ENCODE measurements around the gene USP20.
A peak's percentile ranks its signal among the peaks of the same experiment; 100 is the strongest.
"Not testable (repeated sequence)": the region's sequence is repeated elsewhere in the genome, so short reads cannot be mapped to it uniquely, and the experiment has no call there.

Gene USP20

GRCh38 chr9:129876815-129877214 is 41.6 kb downstream of the USP20 start:
- DNase-seq = no peak

DNA sequence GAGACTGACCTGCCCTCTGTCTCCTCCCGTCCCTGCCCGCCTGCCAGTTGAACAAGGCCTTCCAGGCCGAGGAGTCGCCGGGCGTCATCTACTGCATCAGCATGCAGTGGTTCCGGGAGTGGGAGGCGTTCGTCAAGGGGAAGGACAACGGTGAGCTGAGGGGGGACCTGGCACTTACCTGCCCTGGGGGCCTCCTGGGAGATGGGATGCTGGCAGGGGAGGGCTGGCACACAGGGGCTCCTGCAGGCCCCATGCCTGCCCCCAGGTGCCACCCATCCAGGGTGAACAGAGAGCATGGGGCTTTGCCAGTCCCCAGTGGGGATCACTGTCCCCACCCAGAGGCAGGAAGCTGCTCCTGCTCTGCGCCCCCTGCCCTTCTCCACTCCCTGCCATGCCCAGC is 43.0 kb downstream of the USP20 start:
- DNase-seq = no peak

- no peak for DNase-seq
Measured at GRCh38 chr9:129879103-129879699, 43.9 kb downstream of the USP20 start.

- no peak for DNase-seq
Measured at GRCh38 chr9:129879991-129880653, 44.9 kb downstream of the USP20 start.

- DNase-seq = no peak
Measured at GRCh38 chr9:129880654-129881546, 45.6 kb downstream of the USP20 start.

DNA sequence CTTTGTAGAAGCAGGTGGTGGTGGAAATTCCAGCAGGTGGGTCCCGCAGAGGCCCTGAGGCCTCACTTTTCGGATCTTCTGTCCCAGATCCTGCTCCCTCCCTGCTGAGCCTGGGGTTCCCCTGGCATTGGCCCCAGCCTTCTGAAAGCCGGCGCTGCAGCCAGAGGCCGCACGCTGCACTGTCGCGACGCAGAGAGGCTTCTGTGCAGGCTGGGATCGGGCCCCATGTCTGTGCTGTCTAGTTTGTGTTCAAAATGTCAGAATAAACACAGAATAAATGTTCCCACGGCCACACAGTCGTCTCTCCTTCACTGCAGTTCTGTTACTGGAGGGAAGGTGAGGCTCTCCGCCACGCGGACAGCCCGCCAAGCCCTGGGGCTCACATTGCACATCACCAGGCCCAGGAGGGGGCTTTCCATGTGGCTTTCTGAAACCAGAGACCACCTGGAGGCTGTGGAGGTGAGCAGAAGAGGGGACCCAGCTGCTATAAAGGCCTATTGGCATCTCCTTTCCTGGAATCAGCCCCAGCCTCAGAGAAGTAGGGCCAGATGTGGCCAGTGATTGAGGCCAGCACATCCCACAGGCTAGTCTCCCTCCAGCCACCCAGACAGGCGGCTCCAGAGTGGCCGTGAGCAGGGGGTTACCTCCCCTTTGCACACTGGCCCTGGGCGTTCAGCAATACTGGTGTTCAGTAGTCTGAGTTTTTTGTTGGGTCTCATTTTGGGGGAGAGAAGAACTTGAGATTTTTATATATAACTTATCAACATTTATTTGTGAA is 46.5 kb downstream of the USP20 start:
- DNase-seq = no peak

DNA sequence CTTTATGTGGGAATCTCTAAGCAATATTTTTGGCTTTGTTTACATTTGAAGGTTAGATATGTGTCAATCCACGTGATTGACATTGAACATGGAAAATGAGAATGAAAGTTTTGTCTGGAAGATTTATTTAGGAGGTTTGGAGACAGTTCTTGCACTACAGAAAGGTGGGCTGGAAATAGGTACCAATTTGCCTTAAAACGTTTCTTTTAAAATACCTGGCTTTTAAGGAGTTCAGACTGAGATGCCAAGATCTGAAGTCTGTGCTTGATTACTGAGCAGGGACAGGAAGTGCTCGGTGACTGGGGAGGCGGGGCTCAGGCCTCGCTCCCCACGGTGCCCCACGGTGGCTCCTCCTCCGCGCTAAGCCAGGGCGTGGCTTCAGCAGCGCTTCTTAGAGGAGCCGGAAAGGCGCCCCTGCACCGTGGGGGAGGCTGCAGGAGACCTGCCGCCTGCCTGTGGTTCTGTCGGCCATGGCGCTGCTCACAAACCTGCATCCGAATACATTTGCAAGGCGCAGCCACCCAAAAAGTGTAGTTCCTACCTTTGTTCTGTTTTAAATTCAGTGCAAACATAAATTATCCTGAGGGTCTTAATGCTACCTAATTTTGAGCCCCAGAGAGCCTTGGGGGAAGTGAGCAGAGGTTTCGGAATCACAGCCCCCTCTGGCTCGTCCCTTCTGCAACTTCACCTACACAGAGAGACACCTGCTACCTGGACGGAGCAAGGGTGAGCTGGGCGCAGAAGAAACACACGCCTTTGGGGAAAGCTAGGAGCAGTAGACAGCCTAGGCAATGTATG is 49.2 kb downstream of the USP20 start:
- DNase-seq = peak; percentile 74 to 97 (median 88)

DNA sequence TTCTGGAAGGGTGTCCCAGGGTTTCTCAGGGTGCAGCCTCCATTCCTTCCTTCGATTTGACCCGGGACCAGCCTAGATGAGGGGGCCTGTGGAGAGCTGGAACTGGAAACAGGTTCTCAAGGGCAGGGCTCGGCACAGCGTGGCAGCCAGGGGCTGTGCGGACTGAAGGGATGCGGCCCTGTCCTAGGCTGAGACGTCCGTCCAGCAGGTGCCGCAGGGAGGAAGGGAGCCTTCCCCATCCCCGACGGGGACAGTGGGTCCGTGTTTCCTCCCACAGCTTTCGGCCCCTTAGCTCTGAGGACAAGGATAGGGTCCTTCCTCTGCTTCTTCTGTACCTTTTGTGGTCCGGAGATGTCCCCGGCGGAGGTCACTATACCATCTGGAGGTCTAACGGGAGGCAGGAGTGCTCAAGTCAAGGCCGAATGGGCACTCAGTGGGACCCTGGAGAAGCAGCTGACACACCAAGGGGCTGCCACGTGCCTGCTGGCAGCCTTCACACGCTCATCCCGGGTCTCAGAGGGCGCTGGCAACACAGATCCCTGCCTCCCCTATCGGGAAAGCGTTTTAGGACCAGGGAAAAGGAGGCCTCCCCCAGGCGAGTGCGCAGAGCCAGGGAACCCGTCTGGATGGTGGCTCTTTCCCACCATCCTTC is 49.9 kb downstream of the USP20 start:
- peak in 1 of 4 experiments; percentile 29 for DNase-seq

DNA sequence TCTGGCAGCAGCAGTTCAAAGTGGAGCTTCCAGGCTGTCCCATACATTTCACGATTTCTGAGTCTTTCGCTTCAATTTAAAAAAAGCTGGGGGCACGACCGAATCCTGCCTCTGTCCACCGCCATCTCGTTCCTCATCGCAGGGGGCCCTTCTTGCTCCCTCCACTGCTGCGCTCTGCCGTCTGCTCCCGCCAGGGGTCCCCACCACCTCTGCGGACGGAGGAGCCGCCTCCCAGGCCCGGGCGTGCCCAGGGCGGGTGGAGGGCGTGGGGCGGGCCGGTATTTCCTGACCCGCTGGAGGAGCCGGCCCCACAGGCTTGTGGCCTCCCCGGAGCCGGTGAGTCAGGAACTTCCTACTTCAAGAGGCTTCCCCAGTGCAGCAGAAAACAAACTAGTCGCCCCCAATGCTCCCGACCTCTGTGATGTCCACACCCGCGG is 50.4 kb downstream of the USP20 start:
- peak; percentile 63 to 78 (median 70) for DNase-seq

DNA sequence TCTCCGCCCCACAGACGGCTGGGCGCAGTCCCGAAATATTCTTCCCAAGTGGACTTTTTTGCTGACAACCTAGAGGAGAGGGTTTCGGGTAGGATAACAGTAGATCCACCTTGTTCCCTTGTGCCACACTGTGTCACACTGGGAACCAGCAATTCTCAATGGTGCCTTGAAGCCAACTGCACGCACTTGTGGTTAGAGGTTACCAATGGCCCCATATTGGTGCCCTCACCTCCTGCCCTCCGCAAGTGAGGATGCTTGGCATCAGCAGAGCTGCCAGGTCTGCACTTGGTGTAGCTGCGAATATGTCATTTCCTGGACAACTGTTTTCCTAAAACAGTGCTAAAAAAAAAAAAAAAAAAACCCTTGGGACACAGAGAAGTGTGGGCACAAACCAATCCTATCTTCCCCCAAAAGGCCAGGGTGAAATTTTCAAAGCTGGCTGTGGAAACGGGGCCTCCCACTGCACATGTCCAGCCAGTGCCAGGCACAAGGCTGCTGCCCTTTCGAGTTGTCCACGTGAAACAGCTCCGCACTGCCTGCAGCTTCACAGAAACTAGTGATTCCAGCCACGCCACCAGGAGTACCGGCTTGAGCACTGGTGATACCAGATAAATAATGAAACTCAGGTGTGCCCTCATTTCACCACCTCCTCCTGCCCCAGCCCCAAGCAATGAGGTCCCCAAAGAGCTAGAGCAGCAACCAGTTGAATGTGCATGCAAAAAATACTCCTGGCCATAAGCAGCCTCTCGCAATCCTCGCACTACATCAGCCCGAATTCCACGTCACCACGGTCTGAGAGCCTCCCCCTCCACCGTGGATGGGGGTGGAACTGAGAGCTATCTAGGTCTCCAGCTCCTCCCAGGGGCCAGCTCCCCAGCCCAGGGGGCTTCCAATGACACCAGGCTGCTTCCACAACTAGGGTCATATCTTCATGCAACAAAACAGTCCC is 51.2 kb downstream of the USP20 start:
- peak in 3 of 4 experiments; percentile 18 to 39 (median 37) for DNase-seq

- DNase-seq = peak in 1 of 4 experiments; percentile 37
Measured at GRCh38 chr9:129887334-129888292, 52.4 kb downstream of the USP20 start.

- DNase-seq = peak; percentile 56 to 84 (median 74)
Measured at GRCh38 chr9:129888293-129889121, 53.2 kb downstream of the USP20 start.

- peak in 1 of 4 experiments; percentile 25 for DNase-seq
Measured at GRCh38 chr9:129889122-129889940, 54.1 kb downstream of the USP20 start.

DNA sequence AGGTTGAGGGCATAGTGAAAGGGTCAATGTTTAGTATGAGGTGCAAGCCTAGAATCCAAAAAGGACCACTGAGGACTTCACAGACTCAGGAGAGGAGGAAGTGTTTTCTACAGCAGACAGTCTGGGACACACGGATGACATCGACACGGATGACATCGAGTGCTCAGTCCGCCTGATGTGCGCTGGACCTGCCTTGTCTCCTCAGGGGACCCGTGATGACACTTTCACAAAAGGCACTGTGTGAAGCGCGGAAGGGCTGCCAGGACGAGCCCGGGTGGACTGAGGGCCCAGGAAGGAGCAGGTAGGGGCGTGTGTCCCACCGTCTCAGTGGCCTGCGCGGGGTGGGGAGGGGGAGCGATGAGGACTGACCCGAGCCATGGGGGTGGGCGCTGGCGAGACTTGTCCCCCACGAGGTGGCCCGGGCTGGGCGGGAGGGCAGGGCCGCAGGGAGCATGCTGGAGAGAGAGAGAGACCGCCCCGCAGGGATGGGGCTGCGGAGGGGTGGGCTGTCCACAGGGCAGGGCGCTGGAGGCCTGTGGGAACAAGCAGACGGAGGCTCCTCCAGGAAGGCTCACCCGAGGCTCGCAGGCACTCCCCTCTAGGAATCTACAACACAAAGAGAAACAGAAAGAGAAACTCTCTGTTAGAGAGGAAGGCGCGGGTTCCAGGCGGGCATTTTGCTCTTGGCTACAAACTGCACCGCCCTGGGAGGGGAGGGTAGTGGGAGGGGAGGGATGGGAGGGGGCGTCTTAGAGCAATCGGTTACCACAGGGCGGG is 54.9 kb downstream of the USP20 start:
- peak in 3 of 4 experiments; percentile 34 to 50 (median 47) for DNase-seq

DNA sequence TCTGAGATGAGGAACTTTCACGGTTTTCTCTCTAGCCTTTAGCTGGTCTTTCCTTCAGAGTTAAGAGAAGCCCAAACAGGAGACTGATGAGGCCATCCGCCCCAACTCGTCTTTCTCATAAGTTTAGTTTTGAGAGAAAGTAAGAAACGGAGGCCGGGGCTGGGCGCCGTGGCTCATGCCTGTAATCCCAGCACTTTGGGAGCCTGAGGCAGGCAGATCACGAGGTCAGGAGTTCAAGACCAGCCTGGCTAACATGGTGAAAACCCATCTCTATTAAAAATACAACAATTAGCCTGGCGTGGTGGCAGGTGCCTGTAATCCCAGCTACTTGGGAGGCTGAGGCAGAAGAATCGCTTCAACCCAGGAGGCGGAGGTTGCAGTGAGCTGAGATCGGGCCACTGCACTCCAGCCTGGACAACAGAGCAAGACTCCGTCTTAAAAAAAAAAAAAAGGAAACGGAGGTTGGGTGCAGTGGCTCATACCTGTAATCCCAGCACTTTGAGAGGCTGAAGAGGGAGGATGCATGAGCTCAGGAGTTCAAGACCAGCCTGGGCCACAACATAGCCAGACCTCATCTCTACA is 55.6 kb downstream of the USP20 start:
- DNase-seq = not testable (repeated sequence)

DNA sequence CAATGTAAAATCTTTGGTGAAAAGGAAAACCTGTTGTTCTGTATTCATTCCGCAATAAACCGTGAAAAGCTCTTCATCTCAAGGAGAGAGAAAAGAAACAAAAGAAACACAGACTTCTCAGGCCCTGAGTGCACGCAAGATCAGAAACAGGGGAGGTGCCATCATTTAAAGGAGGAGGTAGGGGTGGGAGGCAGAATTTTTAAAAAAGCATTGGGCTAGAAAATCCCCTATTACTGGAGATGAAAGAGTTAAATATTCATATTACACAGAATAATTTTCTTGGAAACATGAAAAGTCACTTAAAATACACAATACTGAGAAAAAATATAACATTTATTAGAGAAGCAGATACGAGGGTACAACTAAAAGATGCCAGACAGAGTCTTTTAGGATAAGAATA is 56.3 kb downstream of the USP20 start:
- no peak for DNase-seq

All from activated naive CD4-positive, alpha-beta T cell (primary cell).